ENCODE measurements around the gene TRIM31. TPM values are rescaled to one million over a fixed set of nuclear protein-coding genes. Genes with fewer than 3 reads are reported as not detected.

TRIM31 gene
- total and polyA plus RNA-seq, 10 of the 15 experiments (the other 5 are each of a cell fraction or from before 2014, with no cell fraction given) = 0.09 to 20.5 (median 0.31) TPM; not detected in 3

DNA sequence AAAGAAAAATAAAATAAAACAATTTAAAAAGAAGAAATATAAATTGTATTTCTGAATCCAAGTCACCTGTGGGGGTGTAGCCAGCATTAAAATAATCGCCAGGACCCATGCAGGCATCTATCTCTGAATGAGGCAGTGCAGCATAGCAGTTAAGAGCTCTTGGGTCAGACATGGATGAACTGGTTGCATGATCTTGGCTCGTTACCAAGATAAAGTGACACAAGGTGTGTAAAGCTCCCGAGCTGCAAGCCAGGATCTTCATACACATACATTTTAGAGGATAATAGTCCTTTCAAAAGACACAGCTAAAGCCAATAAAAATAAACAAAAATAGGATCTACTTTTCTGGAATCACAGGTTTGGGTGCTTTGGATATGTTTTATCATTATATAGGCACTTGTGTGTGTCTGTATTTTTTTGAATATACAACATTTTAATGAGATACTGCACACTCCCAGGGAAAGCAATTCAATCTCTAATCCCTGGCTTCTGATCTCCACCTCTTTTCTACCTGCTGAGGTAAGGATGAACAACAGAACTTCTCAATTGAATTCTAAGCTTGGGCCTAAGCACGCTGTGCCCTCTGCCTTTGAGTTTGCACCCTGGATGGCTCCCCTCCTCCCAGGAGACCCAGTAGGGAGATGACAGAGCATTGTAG, 39.3 kb upstream of the TRIM31 start:
- no peaks in the 10 kb centered on the region; the same call in 1 of the 2 replicates for H3K4me1 ChIP-seq (ENCODE audit: control insufficient read depth, insufficient read depth, low read length)
- RAD21 ChIA-PET (ENCODE audit: unreplicated experiment) = no interaction called here
- FAIRE-seq (no peak), ATAC-seq (no peak), DNase-seq (ENCODE audit: low read depth, low spot score) (no peak)
- no peak overlapping the region for H3K27ac ChIP-seq (ENCODE audit: control insufficient read depth, insufficient read depth)
- no peak overlapping the region for H2AFZ ChIP-seq (ENCODE audit: control insufficient read depth, low read depth, low read length)
- WGBS (ENCODE audit: insufficient coverage, insufficient replicate concordance, low lambda C conversion rate, missing lambda C conversion rate) = 17% methylated on average over 4 of the region's 4 CpGs
- H3K27me3 ChIP-seq (replicated peaks in 1 of 2; ENCODE audit: control insufficient read depth in 2 of 2, insufficient read depth in 2 of 2, low read length in 1 of 2) = peaks cover under 1 to 2% of the 10 kb centered on the region in 2 experiments; a peak in 3 of 4 replicates
- no peak overlapping the region for H3K4me2 ChIP-seq (ENCODE audit: control insufficient read depth, insufficient read depth)
- H3K36me3 ChIP-seq (ENCODE audit: control insufficient read depth in 2 of 2, insufficient read depth in 2 of 2, low read length in 1 of 2) = no peaks in the 10 kb centered on the region
- CTCF ChIA-PET = interaction anchor here (1.1 to 3.1 kb wide), 4 partner anchors 14 to 48 kb away, joined by 4 to 16 read pairs (median 4); no protein-coding TSS in a partner anchor
- no peaks in the 10 kb centered on the region for H4K20me1 ChIP-seq (ENCODE audit: control insufficient read depth, insufficient read depth)
- BruUV-seq (replicated peaks) = no TSS peak
- SMC1A ChIA-PET (ENCODE audit: uncharacterized antibody, unreplicated experiment) = interaction anchor here (0.9 to 1.3 kb wide), 2 partner anchors 9 to 82 kb away, joined by 3 read pairs; no protein-coding TSS in a partner anchor
- no peaks in the 10 kb centered on the region for H3K9me3 ChIP-seq (replicated peaks; ENCODE audit: control insufficient read depth, insufficient read depth, low read length)
- H3K4me3 ChIP-seq = no peak overlapping the region
- no peak overlapping the region for H3K9ac ChIP-seq (ENCODE audit: control insufficient read depth, insufficient read depth, low read length)
- intact Hi-C loops (cut with micrococcal nuclease; ENCODE audit: unreplicated experiment) (no loop called here), in situ Hi-C loops (cut with MboI) (no loop called here)
- POLR2A ChIA-PET = no interaction called here
- TF ChIP-seq ZNF24 (IDR thresholded peaks at IDR 0.05) (no peak), WRNIP1 (IDR thresholded peaks at IDR 0.05; ENCODE audit: borderline replicate concordance, low read depth, low read length) (no peak), STAT3 (IDR thresholded peaks at IDR 0.05; ENCODE audit: low read depth, low read length) (no peak), TCF3 (IDR thresholded peaks at IDR 0.05; ENCODE audit: borderline replicate concordance, insufficient read depth, low read depth, low read length) (no peak), TAF1 (IDR thresholded peaks at IDR 0.05; ENCODE audit: borderline replicate concordance, low read depth, low read length) (no peak), CHD2 (IDR thresholded peaks at IDR 0.05; ENCODE audit: borderline replicate concordance, low read depth, low read length) (no peak), HDGF (IDR thresholded peaks at IDR 0.05) (no peak), IKZF1 (conservative IDR thresholded peaks at IDR 0.05) (no peak), CBX5 (IDR thresholded peaks at IDR 0.05; ENCODE audit: low read depth) (no peak)
- TF ChIP-seq, protein P1, sequence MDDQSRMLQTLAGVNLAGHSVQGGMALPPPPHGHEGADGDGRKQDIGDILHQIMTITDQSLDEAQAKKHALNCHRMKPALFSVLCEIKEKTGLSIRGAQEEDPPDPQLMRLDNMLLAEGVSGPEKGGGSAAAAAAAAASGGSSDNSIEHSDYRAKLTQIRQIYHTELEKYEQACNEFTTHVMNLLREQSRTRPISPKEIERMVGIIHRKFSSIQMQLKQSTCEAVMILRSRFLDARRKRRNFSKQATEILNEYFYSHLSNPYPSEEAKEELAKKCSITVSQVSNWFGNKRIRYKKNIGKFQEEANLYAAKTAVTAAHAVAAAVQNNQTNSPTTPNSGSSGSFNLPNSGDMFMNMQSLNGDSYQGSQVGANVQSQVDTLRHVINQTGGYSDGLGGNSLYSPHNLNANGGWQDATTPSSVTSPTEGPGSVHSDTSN (IDR thresholded peaks at IDR 0.05; ENCODE audit: insufficient replicate concordance, low read depth, low read length) = no peak
- TF ChIP-seq, protein P2, sequence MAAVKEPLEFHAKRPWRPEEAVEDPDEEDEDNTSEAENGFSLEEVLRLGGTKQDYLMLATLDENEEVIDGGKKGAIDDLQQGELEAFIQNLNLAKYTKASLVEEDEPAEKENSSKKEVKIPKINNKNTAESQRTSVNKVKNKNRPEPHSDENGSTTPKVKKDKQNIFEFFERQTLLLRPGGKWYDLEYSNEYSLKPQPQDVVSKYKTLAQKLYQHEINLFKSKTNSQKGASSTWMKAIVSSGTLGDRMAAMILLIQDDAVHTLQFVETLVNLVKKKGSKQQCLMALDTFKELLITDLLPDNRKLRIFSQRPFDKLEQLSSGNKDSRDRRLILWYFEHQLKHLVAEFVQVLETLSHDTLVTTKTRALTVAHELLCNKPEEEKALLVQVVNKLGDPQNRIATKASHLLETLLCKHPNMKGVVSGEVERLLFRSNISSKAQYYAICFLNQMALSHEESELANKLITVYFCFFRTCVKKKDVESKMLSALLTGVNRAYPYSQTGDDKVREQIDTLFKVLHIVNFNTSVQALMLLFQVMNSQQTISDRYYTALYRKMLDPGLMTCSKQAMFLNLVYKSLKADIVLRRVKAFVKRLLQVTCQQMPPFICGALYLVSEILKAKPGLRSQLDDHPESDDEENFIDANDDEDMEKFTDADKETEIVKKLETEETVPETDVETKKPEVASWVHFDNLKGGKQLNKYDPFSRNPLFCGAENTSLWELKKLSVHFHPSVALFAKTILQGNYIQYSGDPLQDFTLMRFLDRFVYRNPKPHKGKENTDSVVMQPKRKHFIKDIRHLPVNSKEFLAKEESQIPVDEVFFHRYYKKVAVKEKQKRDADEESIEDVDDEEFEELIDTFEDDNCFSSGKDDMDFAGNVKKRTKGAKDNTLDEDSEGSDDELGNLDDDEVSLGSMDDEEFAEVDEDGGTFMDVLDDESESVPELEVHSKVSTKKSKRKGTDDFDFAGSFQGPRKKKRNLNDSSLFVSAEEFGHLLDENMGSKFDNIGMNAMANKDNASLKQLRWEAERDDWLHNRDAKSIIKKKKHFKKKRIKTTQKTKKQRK (IDR thresholded peaks at IDR 0.05; ENCODE audit: low read depth, low read length) = no peak
- no peaks in the 10 kb centered on the region for H3K79me2 ChIP-seq (ENCODE audit: control insufficient read depth, insufficient read depth, low read length)

All from GM12878 (cell line).